NCI-H1048 (cell line): ENCODE data around the gene MPHOSPH9.

ENCODE experiments used
- DNase-seq: peaks from one replicate; lab custom pipeline; 2025; lab: John Stamatoyannopoulos, UW

The MPHOSPH9 gene

GRCh38 chr12:123127182-123127495, 105.8 kb downstream of the MPHOSPH9 start:
- no peak for DNase-seq

GRCh38 chr12:123126294-123127181, 106.4 kb downstream of the MPHOSPH9 start:
- no peak for DNase-seq

- DNase-seq = no peak
These were observed 110.3 kb downstream of the MPHOSPH9 start for GRCh38 chr12:123122626-123123025.

GRCh38 chr12:123121670-123122069, 111.3 kb downstream of the MPHOSPH9 start:
- DNase-seq = no peak

- DNase-seq = no peak
These were observed 112.3 kb downstream of the MPHOSPH9 start for GRCh38 chr12:123120452-123121166.

- no peak for DNase-seq
These were observed 113.1 kb downstream of the MPHOSPH9 start for GRCh38 chr12:123119808-123120207.

- DNase-seq = no peak
These were observed 114.4 kb downstream of the MPHOSPH9 start for GRCh38 chr12:123118497-123118896.

- no peak for DNase-seq
These were observed 117.4 kb downstream of the MPHOSPH9 start for GRCh38 chr12:123115409-123116121.

GRCh38 chr12:123114304-123115083, 118.4 kb downstream of the MPHOSPH9 start:
- no peak for DNase-seq

GRCh38 chr12:123113026-123113425, 119.9 kb downstream of the MPHOSPH9 start:
- no peak for DNase-seq

GRCh38 chr12:123111498-123112165, 121.3 kb downstream of the MPHOSPH9 start:
- no peak for DNase-seq

- DNase-seq = no peak
These were observed 123.6 kb downstream of the MPHOSPH9 start for GRCh38 chr12:123109319-123109772.

- DNase-seq = no peak
These were observed 124.3 kb downstream of the MPHOSPH9 start for GRCh38 chr12:123108682-123109066.

- no peak for DNase-seq
These were observed 124.8 kb downstream of the MPHOSPH9 start for GRCh38 chr12:123107926-123108681.

- DNase-seq = no peak
These were observed 126.1 kb downstream of the MPHOSPH9 start for GRCh38 chr12:123106640-123107359.

- DNase-seq = no peak
These were observed 127.6 kb downstream of the MPHOSPH9 start for GRCh38 chr12:123105211-123105826.

GRCh38 chr12:123104809-123105208, 128.1 kb downstream of the MPHOSPH9 start:
- no peak for DNase-seq
